H9 (cell line): ENCODE measurements around the gene NRCAM. TPM values are rescaled to one million over a fixed set of nuclear protein-coding genes. Genes with fewer than 3 reads are reported as not detected.

Source experiments
- DNase-seq: peaks from one replicate; pipeline ENCODE4 v3.0.0-alpha.2; 2017
- H2AFZ ChIP-seq: one replicate; pipeline ENCODE4 v1.6.1; 2013; ENCODE audit warnings: mild to moderate bottlenecking, low read length, control low read depth, moderate library complexity
- H2AK5ac ChIP-seq: 2 replicates; pipeline ENCODE4 v1.6.1; 2013; ENCODE audit warnings: low read length, control low read depth, mixed read lengths; ENCODE audit not compliant: insufficient read length
- H2BK120ac ChIP-seq: one replicate; pipeline ENCODE4 v1.6.1; 2013; ENCODE audit warnings: low read depth, mild to moderate bottlenecking, low read length, control low read depth, inconsistent platforms; ENCODE audit not compliant: poor library complexity, severe bottlenecking
- H2BK12ac ChIP-seq: 2 replicates; pipeline ENCODE4 v1.6.1; 2013; ENCODE audit warnings: low read length, control low read depth, mixed read lengths, low read depth; ENCODE audit not compliant: insufficient read length
- H2BK15ac ChIP-seq: 2 replicates; pipeline ENCODE4 v1.6.1; 2013; ENCODE audit warnings: low read depth, low read length, control low read depth
- H2BK20ac ChIP-seq: one replicate; pipeline ENCODE4 v1.6.1; 2013; ENCODE audit warnings: low read depth, mild to moderate bottlenecking, low read length, control low read depth, inconsistent platforms; ENCODE audit not compliant: poor library complexity, severe bottlenecking
- H2BK5ac ChIP-seq: 2 replicates; pipeline ENCODE4 v1.6.1; 2013; ENCODE audit warnings: low read length, control low read depth, mixed read lengths; ENCODE audit not compliant: insufficient read length
- H3K14ac ChIP-seq: 2 replicates; pipeline ENCODE4 v1.6.1; 2013; ENCODE audit warnings: low read length, control low read depth; ENCODE audit not compliant: insufficient read depth
- H3K18ac ChIP-seq: 2 replicates; pipeline ENCODE4 v1.6.1; 2013; ENCODE audit warnings: low read depth, mild to moderate bottlenecking, mixed read lengths, low read length, control low read depth; ENCODE audit not compliant: insufficient read length
- H3K23ac ChIP-seq: 2 replicates; pipeline ENCODE4 v1.6.1; 2013; ENCODE audit warnings: low read length, control low read depth, mixed read lengths, low read depth; ENCODE audit not compliant: insufficient read length
- H3K23me2 ChIP-seq: 2 replicates; pipeline ENCODE4 v1.6.1; 2013; ENCODE audit warnings: low read depth, mild to moderate bottlenecking, mixed read lengths, low read length, control low read depth; ENCODE audit not compliant: insufficient read length, poor library complexity, severe bottlenecking
- H3K27ac ChIP-seq: 2 replicates; pipeline ENCODE4 v1.5.1; 2013; ENCODE audit warnings: low read length, control low read depth, mixed read lengths, low read depth; ENCODE audit not compliant: insufficient read length
- H3K27me3 ChIP-seq: 2 replicates; pipeline ENCODE4 v1.6.1; 2013; ENCODE audit warnings: low read length, control low read depth, inconsistent platforms; ENCODE audit not compliant: insufficient read depth
- H3K4ac ChIP-seq: 2 replicates; pipeline ENCODE4 v1.6.1; 2013; ENCODE audit warnings: low read depth, mild to moderate bottlenecking, control low read depth, inconsistent platforms, low read length, moderate library complexity
- H3K4me1 ChIP-seq: 2 replicates; pipeline ENCODE4 v1.6.1; 2013; ENCODE audit warnings: low read length, control low read depth, inconsistent platforms; ENCODE audit not compliant: insufficient read depth
- H3K4me2 ChIP-seq: 2 replicates; pipeline ENCODE4 v1.6.1; 2013; ENCODE audit warnings: low read length, control low read depth, mixed read lengths; ENCODE audit not compliant: insufficient read length, insufficient read depth
- H3K56ac ChIP-seq: 2 replicates; pipeline ENCODE4 v1.6.1; 2013; ENCODE audit warnings: low read depth, mild to moderate bottlenecking, mixed read lengths, low read length, control low read depth; ENCODE audit not compliant: insufficient read length
- H3K79me1 ChIP-seq: 2 replicates; pipeline ENCODE4 v1.6.1; 2013; ENCODE audit warnings: low read depth, mild to moderate bottlenecking, moderate library complexity, low read length, control low read depth, inconsistent platforms; ENCODE audit not compliant: insufficient read depth, poor library complexity, severe bottlenecking
- H3K79me2 ChIP-seq: 2 replicates; pipeline ENCODE4 v1.6.1; 2013; ENCODE audit warnings: low read length, control low read depth, inconsistent platforms; ENCODE audit not compliant: insufficient read depth
- H3K9ac ChIP-seq: 2 replicates; pipeline ENCODE4 v1.6.1; 2013; ENCODE audit warnings: low read length, control low read depth, mixed read lengths; ENCODE audit not compliant: insufficient read length; ENCODE audit errors: extremely low read depth
- H3K9me3 ChIP-seq: one replicate; pipeline ENCODE4 v1.6.1; 2013; ENCODE audit warnings: low read depth, low read length, inconsistent platforms; ENCODE audit not compliant: control insufficient read depth
- H3T11ph ChIP-seq: one replicate; pipeline ENCODE4 v1.6.1; 2013; ENCODE audit warnings: mild to moderate bottlenecking, low read length, control low read depth, inconsistent platforms
- H4K20me1 ChIP-seq: one replicate; pipeline ENCODE4 v1.6.1; 2013; ENCODE audit not compliant: control insufficient read depth, insufficient read length, insufficient read depth
- H4K5ac ChIP-seq: 2 replicates; pipeline ENCODE4 v1.6.1; 2013; ENCODE audit warnings: low read depth, mild to moderate bottlenecking, mixed read lengths, low read length, control low read depth; ENCODE audit not compliant: insufficient read length
- H4K8ac ChIP-seq: replicated peaks from 2 replicates; pipeline ENCODE4 v1.6.1; 2013; ENCODE audit warnings: low read length, control low read depth, mixed read lengths, low read depth; ENCODE audit not compliant: insufficient read length
- H4K91ac ChIP-seq: 2 replicates; pipeline ENCODE4 v1.6.1; 2013; ENCODE audit warnings: low read depth, mild to moderate bottlenecking, moderate library complexity, mixed read lengths, low read length, control low read depth; ENCODE audit not compliant: insufficient read length
- H3K27ac Mint-ChIP-seq, 3 experiments: 2 replicates in 2 of 3; 3 replicates in 1 of 3; pipeline ENCODE4 v1.8.0; 2020 to 2021; ENCODE audit warnings: mixed read lengths in 3 of 3, mild to moderate bottlenecking in 1 of 3, moderate library complexity in 1 of 3
- H3K27me3 Mint-ChIP-seq: 2 replicates; pipeline ENCODE4 v1.8.0; 2021; ENCODE audit warnings: low read depth, mild to moderate bottlenecking, moderate library complexity, mixed read lengths
- H3K36me3 Mint-ChIP-seq, 3 experiments: 2 replicates in 2 of 3; 3 replicates in 1 of 3; pipeline ENCODE4 v1.8.0; 2020 to 2021; ENCODE audit warnings: low read depth in 3 of 3, mixed read lengths in 3 of 3; ENCODE audit not compliant: insufficient read depth in 1 of 3
- H3K4me1 Mint-ChIP-seq, 2 experiments: 2 replicates each; pipeline ENCODE4 v1.8.0; 2020; ENCODE audit warnings: mixed read lengths in 2 of 2
- H3K4me3 Mint-ChIP-seq, 2 experiments: 2 replicates in 1 of 2; 3 replicates in 1 of 2; pipeline ENCODE4 v1.8.0; 2020 to 2021; ENCODE audit warnings: mild to moderate bottlenecking in 2 of 2, mixed read lengths in 2 of 2, moderate library complexity in 1 of 2
- H3K9me3 Mint-ChIP-seq, 2 experiments: 2 replicates in 1 of 2; 3 replicates in 1 of 2; pipeline ENCODE4 v1.8.0; 2020; ENCODE audit warnings: mild to moderate bottlenecking in 2 of 2, mixed read lengths in 2 of 2, moderate library complexity in 1 of 2
- WGBS: extraction: QIAGEN DNeasy Blood & Tissue Kit; methylation state at CpG from one replicate; pipeline ENCODE4 v1.1.7; 2013; ENCODE audit warnings: missing lambda C conversion rate, low lambda C conversion rate, mixed read lengths; ENCODE audit not compliant: insufficient read length; ENCODE audit errors: extremely low coverage; 5-methylcytosine and 5-hydroxymethylcytosine counted together
- total RNA-seq: library from RNA; stranded (reverse); gene quantifications from 2 replicates; pipeline ENCODE4 v1.2.1, GENCODE V29; 2021
- TF ChIP-seq, protein P1 (sequence below): fragments of 200-600 bp; sonication (generic); conservative IDR thresholded peaks from 3 replicates; pipeline ENCODE4 v1.8.0; 2021; ENCODE audit warnings: antibody characterized with exemption, mild to moderate bottlenecking

Gene NRCAM
- total RNA-seq, 1 experiment from 2014 or later = 2.3 TPM

GRCh38 chr7:108427766-108428165 lies 28.5 kb downstream of the NRCAM start:
- Histone ChIP-seq H2BK120ac (no peak overlapping the region), H3K9me3 (no peaks in the 10 kb centered on the region), H3K79me1 (no peaks in the 10 kb centered on the region), H3K23me2 (no peaks in the 10 kb centered on the region), H3K27ac (no peak overlapping the region), H3K4me2 (no peak overlapping the region), H3K79me2 (no peaks in the 10 kb centered on the region), H3K4me1 (no peaks in the 10 kb centered on the region), H3K27me3 (no peaks in the 10 kb centered on the region), H2AK5ac (no peak overlapping the region), H3K56ac (no peak overlapping the region), H2AFZ (no peak overlapping the region), H4K20me1 (no peaks in the 10 kb centered on the region), H3T11ph (no peak overlapping the region), H4K8ac (no peak overlapping the region), H3K9ac (no peak overlapping the region), H2BK20ac (no peak overlapping the region), H3K23ac (no peak overlapping the region), H2BK15ac (no peak overlapping the region), H3K18ac (no peak overlapping the region), H3K14ac (no peak overlapping the region), H3K4ac (no peak overlapping the region), H2BK12ac (no peak overlapping the region), H4K5ac (no peak overlapping the region), H4K91ac (no peak overlapping the region), H2BK5ac (no peak overlapping the region)
- TF ChIP-seq, protein P1, sequence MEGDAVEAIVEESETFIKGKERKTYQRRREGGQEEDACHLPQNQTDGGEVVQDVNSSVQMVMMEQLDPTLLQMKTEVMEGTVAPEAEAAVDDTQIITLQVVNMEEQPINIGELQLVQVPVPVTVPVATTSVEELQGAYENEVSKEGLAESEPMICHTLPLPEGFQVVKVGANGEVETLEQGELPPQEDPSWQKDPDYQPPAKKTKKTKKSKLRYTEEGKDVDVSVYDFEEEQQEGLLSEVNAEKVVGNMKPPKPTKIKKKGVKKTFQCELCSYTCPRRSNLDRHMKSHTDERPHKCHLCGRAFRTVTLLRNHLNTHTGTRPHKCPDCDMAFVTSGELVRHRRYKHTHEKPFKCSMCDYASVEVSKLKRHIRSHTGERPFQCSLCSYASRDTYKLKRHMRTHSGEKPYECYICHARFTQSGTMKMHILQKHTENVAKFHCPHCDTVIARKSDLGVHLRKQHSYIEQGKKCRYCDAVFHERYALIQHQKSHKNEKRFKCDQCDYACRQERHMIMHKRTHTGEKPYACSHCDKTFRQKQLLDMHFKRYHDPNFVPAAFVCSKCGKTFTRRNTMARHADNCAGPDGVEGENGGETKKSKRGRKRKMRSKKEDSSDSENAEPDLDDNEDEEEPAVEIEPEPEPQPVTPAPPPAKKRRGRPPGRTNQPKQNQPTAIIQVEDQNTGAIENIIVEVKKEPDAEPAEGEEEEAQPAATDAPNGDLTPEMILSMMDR = no peak
- Mint-ChIP-seq H3K4me1 (no peaks in the 10 kb centered on the region), H3K9me3 (no peaks in the 10 kb centered on the region), H3K4me3 (no peak overlapping the region), H3K36me3 (no peaks in the 10 kb centered on the region), H3K27me3 (no peaks in the 10 kb centered on the region), H3K27ac (no peak overlapping the region)
- DNase-seq = no peak
- WGBS = no CpG with 5 or more reads among the region's 1 CpG
